ENCODE measurements around the gene SNX21.

Gene SNX21

GRCh38 chr20:45816951-45817350 lies 16.6 kb upstream of the SNX21 start:
- TF ChIP-seq EZH2 (IDR thresholded peaks at IDR 0.05; ENCODE audit: borderline replicate concordance, low read depth, low read length, severe bottlenecking) (no peak), CTCF (IDR thresholded peaks at IDR 0.05; ENCODE audit: borderline replicate concordance, extremely low read depth, low read length, poor library complexity, severe bottlenecking) (no peak)
- no peak overlapping the region for H3K4me2 ChIP-seq (ENCODE audit: insufficient read depth, low read length)
- H4K20me1 ChIP-seq (ENCODE audit: insufficient read depth, low read length): peaks cover 14% of the 10 kb centered on the region; the same call in 1 of the 2 replicates
- H3K27ac ChIP-seq (ENCODE audit: low read length): no peak overlapping the region
- no peak overlapping the region for H3K4me3 ChIP-seq (ENCODE audit: low read depth in 1 of 2, low read length in 2 of 2)
- H2AFZ ChIP-seq (ENCODE audit: low read depth, low read length): no peak overlapping the region
- H3K36me3 ChIP-seq (ENCODE audit: insufficient read depth, low read length): peaks cover 38% of the 10 kb centered on the region
- H3K9me3 ChIP-seq (ENCODE audit: insufficient read depth, low read length, severe bottlenecking): no peaks in the 10 kb centered on the region
- ATAC-seq (ENCODE audit: insufficient read depth, low read depth) (no peak), DNase-seq (no peak)
- H3K79me2 ChIP-seq (ENCODE audit: insufficient read depth, low read length): peaks cover 24% of the 10 kb centered on the region
- H3K4me1 ChIP-seq (ENCODE audit: insufficient read depth, low read length): peaks cover 28% of the 10 kb centered on the region
- H3K9ac ChIP-seq (ENCODE audit: low read depth, low read length): no peak overlapping the region
- H3K27me3 ChIP-seq (ENCODE audit: insufficient read depth, low read length, poor library complexity): no peaks in the 10 kb centered on the region

DNA sequence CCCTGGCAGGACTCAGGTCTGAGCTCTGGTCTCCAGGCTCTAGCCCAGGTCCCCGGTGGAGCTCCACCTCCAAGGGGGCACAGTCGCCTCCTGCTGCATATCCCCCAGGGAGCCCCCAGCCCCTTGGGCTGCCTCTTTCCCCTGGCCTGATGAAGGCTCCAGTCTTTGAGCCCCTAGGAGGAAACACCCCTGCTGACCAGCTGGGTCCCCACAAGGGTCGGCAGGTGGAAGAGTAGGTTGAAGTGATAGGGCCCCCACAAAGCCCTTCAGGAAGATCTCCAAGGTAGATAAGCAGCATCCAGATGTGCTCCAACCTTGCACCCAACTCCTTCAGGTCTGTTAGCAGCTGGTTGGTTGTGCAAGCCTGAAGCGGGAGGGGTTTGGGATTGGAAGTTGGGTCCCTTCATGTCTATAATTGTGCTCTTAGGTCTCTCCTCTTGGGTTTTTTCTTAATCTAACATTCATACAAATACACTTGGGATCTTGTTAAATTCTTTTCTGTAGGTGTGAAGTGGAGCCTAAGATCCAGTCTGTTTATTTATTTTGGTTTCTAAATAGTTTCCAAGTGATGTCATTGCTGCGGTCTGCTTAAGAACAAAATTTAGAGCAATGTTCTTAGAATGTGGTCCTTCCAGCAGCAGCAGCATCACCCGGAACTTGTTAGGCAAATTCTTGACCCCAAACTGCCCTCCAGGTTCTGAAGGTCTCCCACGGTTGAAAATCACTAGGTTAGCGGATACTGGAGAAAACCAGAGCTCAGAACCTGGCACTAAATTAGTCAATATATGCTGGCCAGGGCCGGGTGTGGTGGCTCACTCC lies 16.0 kb upstream of the SNX21 start:
- no peak for DNase-seq
- no peak overlapping the region for H3K4me3 ChIP-seq (ENCODE audit: low read depth in 1 of 2, low read length in 2 of 2)
- H3K27ac ChIP-seq (ENCODE audit: low read length): no peak overlapping the region

DNA sequence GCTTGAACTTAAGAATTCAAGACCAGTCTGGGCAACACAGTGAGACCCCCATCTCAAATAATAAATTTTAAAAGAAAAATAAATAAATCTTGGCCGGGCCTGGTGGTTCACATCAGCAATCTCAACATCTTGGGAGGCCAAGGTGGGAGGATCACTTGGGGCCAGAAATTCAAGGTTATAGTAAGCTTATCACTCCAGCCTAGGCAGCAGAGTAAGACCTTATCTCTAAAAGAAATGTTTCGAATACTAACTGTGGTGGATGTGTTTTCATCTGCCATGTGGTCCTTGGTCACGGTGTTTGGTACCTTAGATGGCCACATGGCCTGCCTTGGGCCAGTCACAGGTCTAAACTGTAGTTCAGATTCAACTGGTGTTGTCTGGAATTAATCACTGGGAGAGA lies 15.4 kb upstream of the SNX21 start:
- Histone ChIP-seq H2AFZ (ENCODE audit: low read depth, low read length) (no peak overlapping the region), H3K79me2 (ENCODE audit: insufficient read depth, low read length) (peaks cover 12% of the 10 kb centered on the region), H3K36me3 (ENCODE audit: insufficient read depth, low read length) (peaks cover 30% of the 10 kb centered on the region), H3K4me1 (ENCODE audit: insufficient read depth, low read length) (peaks cover 21% of the 10 kb centered on the region), H3K9me3 (ENCODE audit: insufficient read depth, low read length, severe bottlenecking) (no peaks in the 10 kb centered on the region), H3K27me3 (ENCODE audit: insufficient read depth, low read length, poor library complexity) (peaks cover 4% of the 10 kb centered on the region), H4K20me1 (ENCODE audit: insufficient read depth, low read length) (peaks cover 14% of the 10 kb centered on the region; the same call in 1 of the 2 replicates), H3K4me3 (ENCODE audit: low read depth in 1 of 2, low read length in 2 of 2) (no peak overlapping the region), H3K4me2 (ENCODE audit: insufficient read depth, low read length) (no peak overlapping the region), H3K27ac (ENCODE audit: low read length) (no peak overlapping the region), H3K9ac (ENCODE audit: low read depth, low read length) (no peak overlapping the region)
- DNase-seq: no peak
- TF ChIP-seq CTCF (IDR thresholded peaks at IDR 0.05; ENCODE audit: borderline replicate concordance, extremely low read depth, low read length, poor library complexity, severe bottlenecking) (no peak), EZH2 (IDR thresholded peaks at IDR 0.05; ENCODE audit: borderline replicate concordance, low read depth, low read length, severe bottlenecking) (no peak)
- ATAC-seq (ENCODE audit: insufficient read depth, low read depth): no peak

More for the DNA sequence above, 16.0 kb upstream of the SNX21 start:
- no peak overlapping the region for H3K9ac ChIP-seq (ENCODE audit: low read depth, low read length)
- H2AFZ ChIP-seq (ENCODE audit: low read depth, low read length): no peak overlapping the region
- H3K9me3 ChIP-seq (ENCODE audit: insufficient read depth, low read length, severe bottlenecking): no peaks in the 10 kb centered on the region
- peaks cover 14% of the 10 kb centered on the region; the same call in 1 of the 2 replicates for H4K20me1 ChIP-seq (ENCODE audit: insufficient read depth, low read length)
- ATAC-seq (ENCODE audit: insufficient read depth, low read depth): no peak
- no peaks in the 10 kb centered on the region for H3K27me3 ChIP-seq (ENCODE audit: insufficient read depth, low read length, poor library complexity)
- H3K36me3 ChIP-seq (ENCODE audit: insufficient read depth, low read length): peaks cover 36% of the 10 kb centered on the region
- TF ChIP-seq CTCF (IDR thresholded peaks at IDR 0.05; ENCODE audit: borderline replicate concordance, extremely low read depth, low read length, poor library complexity, severe bottlenecking): no peak
- TF ChIP-seq EZH2 (IDR thresholded peaks at IDR 0.05; ENCODE audit: borderline replicate concordance, low read depth, low read length, severe bottlenecking): no peak
- peaks cover 19% of the 10 kb centered on the region for H3K79me2 ChIP-seq (ENCODE audit: insufficient read depth, low read length)
- peaks cover 24% of the 10 kb centered on the region for H3K4me1 ChIP-seq (ENCODE audit: insufficient read depth, low read length)
- no peak overlapping the region for H3K4me2 ChIP-seq (ENCODE audit: insufficient read depth, low read length)
